Activated CD4-positive, alpha-beta T cell treated with anti-CD3 and anti-CD28 coated beads for 36 hours (primary cell): ENCODE results near the gene KRTAP3-2. TPM values are rescaled to one million over a fixed set of nuclear protein-coding genes. Genes with fewer than 3 reads are reported as not detected.

Experiments
- ATAC-seq: fragments of 200-7000 bp; cut with Tn5 transposase; one replicate; pipeline ENCODE4 v1.10.0; 2021; ENCODE audit warnings: mild to moderate bottlenecking, moderate library complexity
- CTCF ChIA-PET: fragments of 350-600 bp; sonication (Branson Sonifier 250); formaldehyde crosslinking; loops from one replicate; lab custom pipeline; 2021; ENCODE audit warnings: antibody characterized with exemption; lab: Charles Lee
- POLR2A ChIA-PET: fragments of 350-600 bp; sonication (Branson Sonifier 250); formaldehyde crosslinking; loops from one replicate; lab custom pipeline; 2021; ENCODE audit warnings: antibody characterized with exemption, inconsistent platforms; lab: Charles Lee
- DNase-seq: peaks from one replicate; pipeline ENCODE4 v3.0.0-alpha.2; 2020
- H3K27ac Mint-ChIP-seq: one replicate; pipeline ENCODE4 v1.8.0; 2021; ENCODE audit warnings: mixed read lengths
- H3K27me3 Mint-ChIP-seq: one replicate; pipeline ENCODE4 v1.8.0; 2021; ENCODE audit warnings: mixed read lengths
- H3K36me3 Mint-ChIP-seq: one replicate; pipeline ENCODE4 v1.8.0; 2021; ENCODE audit warnings: low read depth, mixed read lengths
- H3K4me1 Mint-ChIP-seq: one replicate; pipeline ENCODE4 v1.8.0; 2021; ENCODE audit warnings: mixed read lengths
- H3K4me3 Mint-ChIP-seq: one replicate; pipeline ENCODE4 v1.8.0; 2021; ENCODE audit warnings: mild to moderate bottlenecking, moderate library complexity, mixed read lengths
- H3K9me3 Mint-ChIP-seq: one replicate; pipeline ENCODE4 v1.8.0; 2021; ENCODE audit warnings: low read depth, mixed read lengths
- intact Hi-C, 2 experiments: fragments of 100-400 bp; cut with DNase I in 1 of 2; cut with micrococcal nuclease in 1 of 2; formaldehyde crosslinking; loops; one replicate each; pipeline versions ENCODE4 v1.14.2 to v1.15.1; 2022 to 2024; cut with DNase I, micrococcal nuclease
- total RNA-seq, 2 experiments: library from RNA; stranded (reverse); gene quantifications; one replicate each; pipeline ENCODE4 v1.2.3, GENCODE V29; 2021

Gene KRTAP3-2
- total RNA-seq, 2 experiments from 2014 or later = not detected

DNA sequence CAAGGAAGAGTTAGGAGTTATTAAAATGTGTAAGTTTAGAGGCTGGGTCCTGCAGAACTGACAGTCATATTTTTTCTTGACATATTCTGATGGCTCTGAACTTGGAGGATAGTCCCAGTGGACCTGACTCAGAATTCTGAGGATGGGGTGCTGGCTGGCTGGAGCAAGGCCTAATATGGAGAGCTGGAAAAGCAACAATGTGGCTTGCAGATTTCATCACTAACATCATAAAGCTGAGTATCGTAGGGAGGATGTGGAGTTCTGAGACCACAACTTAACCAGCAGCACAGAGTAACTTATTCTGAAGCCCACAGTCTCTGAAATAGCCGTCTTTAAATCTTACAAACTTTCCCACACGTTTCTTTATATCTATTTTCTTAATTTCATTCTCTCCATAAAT is 25.0 kb upstream of the KRTAP3-2 start:
- Mint-ChIP-seq H3K36me3 (no peaks in the 10 kb centered on the region), H3K27ac (no peak overlapping the region), H3K4me1 (no peaks in the 10 kb centered on the region), H3K4me3 (no peak overlapping the region), H3K27me3 (peaks cover 7% of the 10 kb centered on the region), H3K9me3 (peaks cover 4% of the 10 kb centered on the region)
- POLR2A ChIA-PET = no interaction called here
- no peak for ATAC-seq
- DNase-seq = no peak
- intact Hi-C loops = no loop called here
- CTCF ChIA-PET = interaction anchor here (0.7 to 1.7 kb wide), 2 partner anchors 10 to 19 kb away, joined by 3 to 6 read pairs; no protein-coding TSS in a partner anchor

- Mint-ChIP-seq H3K27ac (no peak overlapping the region), H3K27me3 (peaks cover 4% of the 10 kb centered on the region), H3K4me3 (no peak overlapping the region), H3K4me1 (no peaks in the 10 kb centered on the region), H3K9me3 (peaks cover 4% of the 10 kb centered on the region), H3K36me3 (no peaks in the 10 kb centered on the region)
- DNase-seq (no peak), ATAC-seq (no peak)
- intact Hi-C loops = no loop called here
- ChIA-PET POLR2A (no interaction called here), CTCF (interaction anchor here (0.8 to 1.3 kb wide), 3 partner anchors 9 to 136 kb away, joined by 3 read pairs; no protein-coding TSS in a partner anchor)
Observed at GRCh38 chr17:41020336-41020735, 20.6 kb upstream of the KRTAP3-2 start.

DNA sequence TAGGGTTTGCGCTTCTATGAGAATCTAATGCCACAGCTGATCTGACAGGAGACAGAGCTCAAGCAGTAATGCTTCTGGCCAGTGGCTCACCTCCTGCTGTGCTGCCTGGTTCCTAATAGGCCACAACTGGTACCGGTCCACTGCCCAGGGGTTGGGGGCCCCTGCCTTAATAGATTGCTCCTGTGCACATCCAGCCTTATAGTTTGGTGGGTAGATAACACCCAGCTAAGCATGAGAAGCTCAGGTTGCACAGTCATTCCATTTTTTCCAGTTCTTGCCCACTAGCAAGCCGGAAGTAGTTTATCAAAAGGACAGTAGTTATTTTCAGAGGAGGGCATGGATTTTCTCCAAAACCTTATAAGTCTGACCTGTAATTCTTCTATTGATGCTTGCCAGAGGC is 19.7 kb upstream of the KRTAP3-2 start:
- H3K36me3 Mint-ChIP-seq = no peaks in the 10 kb centered on the region
- ATAC-seq = no peak
- ChIA-PET CTCF (no interaction called here), POLR2A (no interaction called here)
- H3K4me1 Mint-ChIP-seq = no peaks in the 10 kb centered on the region
- no peak overlapping the region for H3K4me3 Mint-ChIP-seq
- H3K27me3 Mint-ChIP-seq = peaks cover 4% of the 10 kb centered on the region
- DNase-seq = no peak
- H3K9me3 Mint-ChIP-seq = peaks cover 4% of the 10 kb centered on the region
- intact Hi-C loops = no loop called here
- no peak overlapping the region for H3K27ac Mint-ChIP-seq

- H3K9me3 Mint-ChIP-seq = peaks cover 4% of the 10 kb centered on the region
- intact Hi-C loops = no loop called here
- CTCF ChIA-PET = interaction anchor here (1.2 kb wide), 1 partner anchor 10 kb away, joined by 7 read pairs; no protein-coding TSS in a partner anchor
Observed at GRCh38 chr17:41018541-41018940, 18.8 kb upstream of the KRTAP3-2 start.

GRCh38 chr17:41016578-41017215 is 17.0 kb upstream of the KRTAP3-2 start:
- POLR2A ChIA-PET = no interaction called here
- H3K36me3 Mint-ChIP-seq = no peaks in the 10 kb centered on the region
- no peak overlapping the region for H3K4me3 Mint-ChIP-seq
- intact Hi-C loops = no loop called here
- DNase-seq (no peak), ATAC-seq (no peak)
- H3K27me3 Mint-ChIP-seq = peaks cover 4% of the 10 kb centered on the region
- H3K27ac Mint-ChIP-seq = no peak overlapping the region
- CTCF ChIA-PET = no interaction called here
- no peaks in the 10 kb centered on the region for H3K4me1 Mint-ChIP-seq
- peaks cover 4% of the 10 kb centered on the region for H3K9me3 Mint-ChIP-seq

More at GRCh38 chr17:41018541-41018940, 18.8 kb upstream of the KRTAP3-2 start:
- H3K36me3 Mint-ChIP-seq = no peaks in the 10 kb centered on the region
- H3K4me3 Mint-ChIP-seq = no peak overlapping the region
- H3K27ac Mint-ChIP-seq = no peak overlapping the region
- H3K4me1 Mint-ChIP-seq = no peaks in the 10 kb centered on the region
- H3K27me3 Mint-ChIP-seq = peaks cover 4% of the 10 kb centered on the region
- DNase-seq (no peak), ATAC-seq (no peak)
- POLR2A ChIA-PET = no interaction called here

GRCh38 chr17:41015454-41015853 is 15.7 kb upstream of the KRTAP3-2 start:
- Mint-ChIP-seq H3K4me1 (no peaks in the 10 kb centered on the region), H3K36me3 (no peaks in the 10 kb centered on the region), H3K27me3 (peaks cover 2% of the 10 kb centered on the region), H3K9me3 (no peaks in the 10 kb centered on the region), H3K27ac (no peak overlapping the region), H3K4me3 (no peak overlapping the region)
- ChIA-PET CTCF (interaction anchor here (0.6 to 1.8 kb wide), 2 partner anchors 8 to 134 kb away, joined by 3 to 6 read pairs; partner anchors contain the start of gene KRTAP4-5), POLR2A (no interaction called here)
- no peak for ATAC-seq
- intact Hi-C loops = no loop called here
- DNase-seq = no peak

DNA sequence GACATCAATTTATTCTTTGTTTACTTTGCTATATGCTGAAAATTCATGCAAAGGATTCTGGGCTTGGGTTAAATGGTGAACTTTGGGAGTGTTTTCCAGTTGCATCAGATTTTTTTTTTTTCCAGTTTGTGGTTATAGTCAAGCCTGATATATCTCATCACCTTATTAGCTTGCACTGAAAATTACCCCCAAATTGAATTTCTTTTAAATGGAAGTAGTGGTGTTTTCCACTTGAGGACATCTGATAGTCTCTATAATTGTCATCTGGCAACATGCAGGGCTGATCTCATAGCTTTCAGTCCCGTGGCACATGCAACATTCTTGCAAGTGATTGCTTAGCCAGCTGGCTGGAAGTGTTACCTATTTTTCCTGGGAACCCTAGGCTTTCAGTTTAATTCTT is 13.9 kb upstream of the KRTAP3-2 start:
- DNase-seq = no peak
- intact Hi-C loops = no loop called here
- ChIA-PET CTCF (interaction anchor here (1.2 kb wide), 1 partner anchor 15 kb away, joined by 5 read pairs; no protein-coding TSS in a partner anchor), POLR2A (no interaction called here)
- Mint-ChIP-seq H3K4me3 (no peak overlapping the region), H3K36me3 (no peaks in the 10 kb centered on the region), H3K4me1 (no peaks in the 10 kb centered on the region), H3K27me3 (peaks cover 2% of the 10 kb centered on the region), H3K9me3 (no peaks in the 10 kb centered on the region), H3K27ac (no peak overlapping the region)
- ATAC-seq = no peak

DNA sequence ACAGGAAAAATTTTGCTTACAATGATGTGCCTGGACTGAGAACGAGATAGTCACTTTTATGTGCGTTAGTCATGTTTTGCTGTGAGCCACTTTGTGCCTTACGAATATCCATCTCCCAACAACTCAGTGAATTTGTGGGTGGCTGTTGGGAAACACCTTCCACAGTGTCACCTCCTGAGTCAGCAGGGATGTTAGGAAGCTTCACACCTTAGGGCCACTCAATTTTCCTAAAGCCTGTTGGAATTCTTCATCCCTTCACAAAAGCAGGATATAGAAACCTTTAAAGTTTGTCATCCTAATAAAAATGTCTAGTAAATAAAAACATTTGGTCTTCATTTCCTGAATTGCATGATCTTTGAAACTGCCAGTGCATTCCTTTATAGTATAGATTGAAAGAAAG is 13.5 kb upstream of the KRTAP3-2 start:
- Mint-ChIP-seq H3K9me3 (no peaks in the 10 kb centered on the region), H3K4me3 (no peak overlapping the region), H3K36me3 (no peaks in the 10 kb centered on the region), H3K27ac (no peak overlapping the region), H3K4me1 (no peaks in the 10 kb centered on the region), H3K27me3 (peaks cover 2% of the 10 kb centered on the region)
- ChIA-PET POLR2A (no interaction called here), CTCF (no interaction called here)
- no peak for DNase-seq
- intact Hi-C loops = no loop called here
- ATAC-seq = no peak

GRCh38 chr17:41012326-41013120 is 12.8 kb upstream of the KRTAP3-2 start:
- ChIA-PET POLR2A (no interaction called here), CTCF (no interaction called here)
- H3K4me1 Mint-ChIP-seq = no peaks in the 10 kb centered on the region
- H3K36me3 Mint-ChIP-seq = no peaks in the 10 kb centered on the region
- H3K27ac Mint-ChIP-seq = no peak overlapping the region
- intact Hi-C loops = no loop called here
- H3K27me3 Mint-ChIP-seq = peaks cover 2% of the 10 kb centered on the region
- DNase-seq (no peak), ATAC-seq (no peak)
- no peaks in the 10 kb centered on the region for H3K9me3 Mint-ChIP-seq
- H3K4me3 Mint-ChIP-seq = no peak overlapping the region

- ChIA-PET CTCF (interaction anchor here (0.6 kb wide), 1 partner anchor 20 kb away, joined by 4 read pairs; the partner anchor contains the start of gene KRTAP1-4), POLR2A (no interaction called here)
- DNase-seq (no peak), ATAC-seq (no peak)
- Mint-ChIP-seq H3K27me3 (peaks cover 2% of the 10 kb centered on the region), H3K4me3 (no peak overlapping the region), H3K36me3 (no peaks in the 10 kb centered on the region), H3K9me3 (no peaks in the 10 kb centered on the region), H3K4me1 (no peaks in the 10 kb centered on the region), H3K27ac (no peak overlapping the region)
- intact Hi-C loops = no loop called here
Observed at GRCh38 chr17:41010441-41010840, 10.7 kb upstream of the KRTAP3-2 start.

DNA sequence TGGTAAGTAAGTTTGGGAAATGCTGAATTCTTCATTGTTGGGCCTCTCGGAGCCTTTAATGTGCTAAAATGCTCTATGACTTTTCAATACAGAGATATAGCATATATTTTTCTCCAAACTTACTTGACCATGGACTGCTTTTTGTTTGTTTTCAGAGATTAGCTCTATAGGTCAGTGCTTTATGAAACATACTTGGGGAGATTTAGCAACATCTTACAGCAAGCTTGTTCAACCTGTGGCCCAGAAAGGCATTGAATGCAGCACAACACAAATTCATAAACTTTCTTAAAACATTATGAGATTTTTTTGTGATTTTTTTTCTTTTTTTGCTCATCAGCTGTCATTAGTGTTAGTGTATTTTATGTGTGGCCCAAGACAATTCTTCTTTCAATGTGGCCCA is 10.2 kb upstream of the KRTAP3-2 start:
- H3K27me3 Mint-ChIP-seq = peaks cover 2% of the 10 kb centered on the region
- CTCF ChIA-PET = interaction anchor here (0.6 kb wide), 1 partner anchor 20 kb away, joined by 4 read pairs; the partner anchor contains the start of gene KRTAP1-4
- H3K4me3 Mint-ChIP-seq = no peak overlapping the region
- ATAC-seq (no peak), DNase-seq (no peak)
- H3K4me1 Mint-ChIP-seq = no peaks in the 10 kb centered on the region
- H3K9me3 Mint-ChIP-seq = no peaks in the 10 kb centered on the region
- intact Hi-C loops = no loop called here
- no peaks in the 10 kb centered on the region for H3K36me3 Mint-ChIP-seq
- POLR2A ChIA-PET = no interaction called here
- H3K27ac Mint-ChIP-seq = no peak overlapping the region
